K562 (cell line): ENCODE data around the gene GNG14.
A peak's percentile ranks its signal among the peaks of the same experiment; 100 is the strongest.

ENCODE experiments used
- CEBPG ChIP-seq, 3 experiments: fragments of 200-800 bp in 1 of 3; sonication (Bioruptor generic) in 1 of 3; sonication (generic) in 1 of 3; formaldehyde crosslinking in 1 of 3; IDR thresholded peaks in 2 of 3; conservative IDR thresholded peaks in 1 of 3; 2 replicates each; pipeline versions ENCODE4 v1.6.1 to v1.8.0; 2016 to 2022; ENCODE audit warnings: missing compliant biosample characterization in 2 of 3, missing genetic modification characterization in 2 of 3, mild to moderate bottlenecking in 1 of 3, missing genetic modification reagents in 1 of 3
- FOSL1 ChIP-seq: fragments of 200-800 bp; sonication (Bioruptor generic); conservative IDR thresholded peaks from 2 replicates; pipeline ENCODE4 v1.6.1; 2016; ENCODE audit warnings: missing genetic modification characterization, missing compliant biosample characterization
- FOXJ3 ChIP-seq: sonication (generic); formaldehyde crosslinking; IDR thresholded peaks from 2 replicates; pipeline ENCODE4 v1.4.0; 2020; ENCODE audit warnings: mild to moderate bottlenecking, missing genetic modification reagents
- GTF2F1 ChIP-seq: IDR thresholded peaks from 2 replicates; pipeline ENCODE4 v1.6.1; 2011; ENCODE audit warnings: low read depth, low read length, improper control_type of control experiment
- MCM2 ChIP-seq: fragments of 450-650 bp; IDR thresholded peaks from 2 replicates; pipeline ENCODE4 v1.6.1; 2017; ENCODE audit warnings: low read depth, mild to moderate bottlenecking
- MYNN ChIP-seq, 2 experiments: sonication (generic); formaldehyde crosslinking in 1 of 2; IDR thresholded peaks; 2 replicates each; pipeline versions ENCODE4 v1.5.0 to v1.6.1; 2016 to 2020; ENCODE audit warnings: antibody characterized with exemption in 1 of 2, missing genetic modification reagents in 1 of 2
- POLR2A ChIP-seq: fragments of 450-650 bp; conservative IDR thresholded peaks from 2 replicates; pipeline ENCODE4 v1.6.1; 2016
- RAD21 ChIP-seq, 2 experiments: fragments of 250-450 bp in 1 of 2; fragments of 450-650 bp in 1 of 2; sonication (Bioruptor Pico) in 1 of 2; formaldehyde crosslinking in 1 of 2; IDR thresholded peaks in 1 of 2; conservative IDR thresholded peaks in 1 of 2; 2 replicates each; pipeline versions ENCODE4 v1.4.0 to v1.8.0; 2020 to 2022; ENCODE audit warnings: mild to moderate bottlenecking in 2 of 2, moderate library complexity in 1 of 2
- TARDBP ChIP-seq: fragments of 450-650 bp; IDR thresholded peaks from 2 replicates; pipeline ENCODE4 v1.6.1; 2016
- TRIM24 ChIP-seq, 2 experiments: fragments of 450-650 bp; IDR thresholded peaks; 2 replicates each; pipeline ENCODE4 v1.6.1; 2016
- ZBTB8A ChIP-seq: fragments of 450-650 bp; IDR thresholded peaks from 2 replicates; pipeline ENCODE4 v1.6.1; 2018; ENCODE audit warnings: mild to moderate bottlenecking, moderate library complexity; ENCODE audit not compliant: partially characterized antibody
- ZNF24 ChIP-seq: fragments of 450-650 bp; IDR thresholded peaks from 2 replicates; pipeline ENCODE4 v1.6.1; 2016
- TF ChIP-seq, protein P1 (sequence below), 3 experiments: IDR thresholded peaks in 2 of 3; conservative IDR thresholded peaks in 1 of 3; 2 replicates each; pipeline ENCODE4 v1.5.1; 2011 to 2012; ENCODE audit warnings: low read length in 3 of 3, mild to moderate bottlenecking in 3 of 3, control low read depth in 2 of 3, improper control_type of control experiment in 1 of 3, inconsistent platforms in 1 of 3, low read depth in 1 of 3, mixed read lengths in 1 of 3, moderate library complexity in 1 of 3; ENCODE audit not compliant: insufficient read depth in 2 of 3

DNA sequence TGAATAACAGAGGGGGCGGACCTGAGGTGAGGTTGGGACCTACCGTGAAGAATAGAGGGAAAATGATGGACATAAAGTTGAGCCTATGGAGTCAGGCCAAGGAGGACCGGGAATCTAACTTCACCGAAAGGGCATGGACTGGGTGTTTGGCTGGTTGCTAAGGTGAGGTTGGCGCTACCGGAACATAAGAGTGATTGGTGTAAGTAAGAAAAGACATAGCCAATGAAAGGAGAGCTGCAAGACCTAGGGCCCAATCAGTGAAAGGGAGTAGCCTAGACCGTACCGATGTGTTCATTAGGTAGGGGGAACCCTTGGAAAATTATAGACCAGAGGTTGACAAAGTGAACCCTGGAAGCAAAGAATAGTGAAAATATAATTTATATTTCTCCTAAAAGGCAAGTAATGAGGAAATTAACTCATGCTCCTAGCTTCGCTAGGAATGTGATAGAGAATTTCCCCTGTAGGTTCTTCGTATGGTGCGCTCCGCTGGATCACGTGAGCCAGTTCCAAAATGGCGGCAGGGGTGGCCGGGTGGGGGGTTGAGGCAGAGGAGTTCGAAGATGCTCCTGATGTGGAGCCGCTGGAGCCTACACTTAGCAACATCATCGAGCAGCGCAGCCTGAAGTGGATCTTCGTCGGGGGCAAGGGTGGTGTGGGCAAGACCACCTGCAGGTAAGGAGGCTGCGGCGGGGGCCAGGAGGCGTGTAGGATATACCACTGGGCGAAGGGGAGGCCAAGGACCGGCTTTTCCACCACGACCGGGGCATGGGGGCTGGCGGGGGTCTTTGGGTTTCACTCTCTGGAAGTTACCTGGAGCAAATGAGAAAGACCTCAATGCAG lies 49.4 kb downstream of the GNG14 start, which contains the start of gene GET3:
- TF ChIP-seq CEBPG (CRISPR knock-in tag; IDR thresholded peaks at IDR 0.05) (no peak), CEBPG (tag; conservative IDR thresholded peaks at IDR 0.05 in 1 of 2, IDR thresholded peaks at IDR 0.05 in 1 of 2) (no peak), FOXJ3 (CRISPR knock-in tag) (peak; percentile 80; the same call in 1 of the 2 replicates), FOSL1 (0 out of 2 replicates have a peak, but pooled peaks have one; percentile 23), TARDBP (no peak), POLR2A (peak; percentile 85), ZBTB8A (no peak), RAD21 (CRISPR knock-in tag; conservative IDR thresholded peaks at IDR 0.05 in 1 of 2, IDR thresholded peaks at IDR 0.05 in 1 of 2) (no peak), GTF2F1 (no peak), TRIM24 (IDR thresholded peaks at IDR 0.05) (no peak), ZNF24 (no peak), MYNN (IDR thresholded peaks at IDR 0.05) (no peak), MYNN (CRISPR knock-in tag; IDR thresholded peaks at IDR 0.05) (no peak), MCM2 (no peak)
- TF ChIP-seq, protein P1, sequence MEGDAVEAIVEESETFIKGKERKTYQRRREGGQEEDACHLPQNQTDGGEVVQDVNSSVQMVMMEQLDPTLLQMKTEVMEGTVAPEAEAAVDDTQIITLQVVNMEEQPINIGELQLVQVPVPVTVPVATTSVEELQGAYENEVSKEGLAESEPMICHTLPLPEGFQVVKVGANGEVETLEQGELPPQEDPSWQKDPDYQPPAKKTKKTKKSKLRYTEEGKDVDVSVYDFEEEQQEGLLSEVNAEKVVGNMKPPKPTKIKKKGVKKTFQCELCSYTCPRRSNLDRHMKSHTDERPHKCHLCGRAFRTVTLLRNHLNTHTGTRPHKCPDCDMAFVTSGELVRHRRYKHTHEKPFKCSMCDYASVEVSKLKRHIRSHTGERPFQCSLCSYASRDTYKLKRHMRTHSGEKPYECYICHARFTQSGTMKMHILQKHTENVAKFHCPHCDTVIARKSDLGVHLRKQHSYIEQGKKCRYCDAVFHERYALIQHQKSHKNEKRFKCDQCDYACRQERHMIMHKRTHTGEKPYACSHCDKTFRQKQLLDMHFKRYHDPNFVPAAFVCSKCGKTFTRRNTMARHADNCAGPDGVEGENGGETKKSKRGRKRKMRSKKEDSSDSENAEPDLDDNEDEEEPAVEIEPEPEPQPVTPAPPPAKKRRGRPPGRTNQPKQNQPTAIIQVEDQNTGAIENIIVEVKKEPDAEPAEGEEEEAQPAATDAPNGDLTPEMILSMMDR (IDR thresholded peaks at IDR 0.05 in 2 of 3, conservative IDR thresholded peaks at IDR 0.05 in 1 of 3; ENCODE audit: insufficient read depth in 2 of 3, low read depth in 1 of 3, low read length in 3 of 3) = no peak
